IMR-90 (cell line): Measurements from ENCODE around the gene CLDN18. TPM values are rescaled to one million over a fixed set of nuclear protein-coding genes. Genes with fewer than 3 reads are reported as not detected.

Experiments used
- ATAC-seq: fragments of 200-7000 bp; cut with Tn5 transposase; 2 replicates; pipeline ENCODE4 v1.9.1; 2020; ENCODE audit warnings: low read depth, mild to moderate bottlenecking, moderate library complexity
- BruUV-seq: library from RNA; stranded (reverse); fragments of 400-500 nt; replicated peaks from 2 replicates; lab custom pipeline; 2021; lab: Mats Ljungman, UMichigan
- CTCF ChIA-PET: fragments of 300-600 bp; formaldehyde crosslinking; extraction: SDS; loops from one replicate; lab custom pipeline; 2021; ENCODE audit warnings: antibody characterized with exemption; lab: Yijun Ruan, JAX
- POLR2A ChIA-PET: fragments of 300-600 bp; sonication (Branson Sonifier 250); formaldehyde crosslinking; loops from one replicate; lab custom pipeline; 2022; ENCODE audit warnings: antibody characterized with exemption; ENCODE audit not compliant: unreplicated experiment; lab: Charles Lee
- DNase-seq: peaks from one replicate; pipeline ENCODE4 v3.0.0; 2013
- H2AFZ ChIP-seq: replicated peaks from 2 replicates; pipeline ENCODE3; 2013; ENCODE audit warnings: low read length, mild to moderate bottlenecking; ENCODE audit not compliant: poor library complexity
- H2AK5ac ChIP-seq: 2 replicates; pipeline ENCODE4 v1.6.1; 2013; ENCODE audit warnings: low read depth, low read length, inconsistent platforms
- H2AK9ac ChIP-seq: replicated peaks from 2 replicates; pipeline ENCODE3; 2013; ENCODE audit warnings: mild to moderate bottlenecking, low read depth, low read length, moderate library complexity; ENCODE audit not compliant: poor library complexity
- H2BK120ac ChIP-seq: 2 replicates; pipeline ENCODE4 v1.6.1; 2013; ENCODE audit warnings: low read depth, low read length, inconsistent platforms
- H2BK15ac ChIP-seq: 3 replicates; pipeline ENCODE4 v1.6.1; 2013; ENCODE audit warnings: low read depth, low read length, inconsistent platforms
- H2BK20ac ChIP-seq: 2 replicates; pipeline ENCODE4 v1.6.1; 2013; ENCODE audit warnings: low read depth, mild to moderate bottlenecking, inconsistent platforms, low read length, moderate library complexity
- H2BK5ac ChIP-seq: 2 replicates; pipeline ENCODE4 v1.6.1; 2013; ENCODE audit warnings: mild to moderate bottlenecking, low read depth, low read length, inconsistent platforms; ENCODE audit not compliant: poor library complexity, severe bottlenecking
- H3K14ac ChIP-seq: replicated peaks from 2 replicates; pipeline ENCODE4 v1.6.1; 2013; ENCODE audit warnings: low read depth, low read length, inconsistent platforms
- H3K18ac ChIP-seq: 2 replicates; pipeline ENCODE4 v1.6.1; 2013; ENCODE audit warnings: low read depth, low read length, control low read depth
- H3K23ac ChIP-seq: 2 replicates; pipeline ENCODE4 v1.6.1; 2013; ENCODE audit warnings: low read depth, low read length, inconsistent platforms
- H3K27ac ChIP-seq: 2 replicates; pipeline ENCODE4 v1.5.1; 2013; ENCODE audit warnings: mild to moderate bottlenecking, control low read depth, low read length; ENCODE audit not compliant: insufficient read depth
- H3K27me3 ChIP-seq: 2 replicates; pipeline ENCODE4 v1.6.1; 2013; ENCODE audit warnings: low read length; ENCODE audit not compliant: control insufficient read depth, insufficient read depth
- H3K36me3 ChIP-seq: 2 replicates; pipeline ENCODE4 v1.6.1; 2013; ENCODE audit warnings: low read length, mixed read lengths; ENCODE audit not compliant: control insufficient read depth, insufficient read depth
- H3K4ac ChIP-seq: 2 replicates; pipeline ENCODE4 v1.6.1; 2013; ENCODE audit warnings: low read depth, low read length, inconsistent platforms
- H3K4me1 ChIP-seq: 2 replicates; pipeline ENCODE4 v1.6.1; 2013; ENCODE audit warnings: low read length, mixed read lengths; ENCODE audit not compliant: control insufficient read depth, insufficient read depth
- H3K4me2 ChIP-seq: 2 replicates; pipeline ENCODE4 v1.6.1; 2013; ENCODE audit warnings: low read depth, mild to moderate bottlenecking, control low read depth, low read length, moderate library complexity
- H3K4me3 ChIP-seq: 2 replicates; pipeline ENCODE4 v1.5.1; 2013; ENCODE audit warnings: low read depth, mild to moderate bottlenecking, control low read depth, low read length, moderate library complexity; ENCODE audit not compliant: insufficient read depth
- H3K56ac ChIP-seq: 2 replicates; pipeline ENCODE4 v1.6.1; 2013; ENCODE audit warnings: low read length, inconsistent platforms; ENCODE audit not compliant: insufficient read depth; ENCODE audit errors: extremely low read depth
- H3K79me1 ChIP-seq, 2 experiments: 2 replicates each; pipeline ENCODE4 v1.6.1; 2013; ENCODE audit warnings: low read length in 2 of 2, inconsistent platforms in 1 of 2, low read depth in 1 of 2
- H3K9ac ChIP-seq: 2 replicates; pipeline ENCODE4 v1.6.1; 2013; ENCODE audit warnings: low read depth, low read length, control low read depth
- H3K9me1 ChIP-seq: 2 replicates; pipeline ENCODE4 v1.6.1; 2013; ENCODE audit warnings: low read length, inconsistent platforms; ENCODE audit not compliant: insufficient read depth
- H3K9me3 ChIP-seq: 2 replicates; pipeline ENCODE4 v1.6.1; 2013; ENCODE audit warnings: low read length; ENCODE audit not compliant: control insufficient read depth, insufficient read depth
- H4K20me1 ChIP-seq: 2 replicates; pipeline ENCODE4 v1.6.1; 2013; ENCODE audit warnings: low read length, inconsistent platforms; ENCODE audit not compliant: insufficient read depth
- H4K5ac ChIP-seq: 2 replicates; pipeline ENCODE4 v1.6.1; 2013; ENCODE audit warnings: mild to moderate bottlenecking, low read depth, low read length, control low read depth
- H4K8ac ChIP-seq, 2 experiments: 2 replicates each; pipeline ENCODE4 v1.6.1; 2013; ENCODE audit warnings: low read depth in 2 of 2, low read length in 2 of 2, control low read depth in 1 of 2, inconsistent platforms in 1 of 2
- H4K91ac ChIP-seq: 2 replicates; pipeline ENCODE4 v1.6.1; 2013; ENCODE audit warnings: low read depth, low read length, inconsistent platforms; ENCODE audit not compliant: insufficient read depth
- CHD1 ChIP-seq: IDR thresholded peaks from 2 replicates; pipeline ENCODE4 v1.6.1; 2012; ENCODE audit warnings: low read depth, low read length, improper control_type of control experiment
- FOS ChIP-seq: fragments of 150-350 bp; IDR thresholded peaks from 2 replicates; pipeline ENCODE4 v1.6.1; 2016; ENCODE audit warnings: low read depth, low read length
- MAFK ChIP-seq: IDR thresholded peaks from 2 replicates; pipeline ENCODE4 v1.6.1; 2012; ENCODE audit warnings: low read depth, low read length, improper control_type of control experiment
- MAZ ChIP-seq: IDR thresholded peaks from 2 replicates; pipeline ENCODE4 v1.6.1; 2012; ENCODE audit warnings: low read depth, mild to moderate bottlenecking, low read length, improper control_type of control experiment, moderate library complexity, borderline replicate concordance
- MXI1 ChIP-seq: IDR thresholded peaks from 2 replicates; pipeline ENCODE4 v1.6.1; 2012; ENCODE audit warnings: low read depth, mild to moderate bottlenecking, low read length, moderate library complexity, borderline replicate concordance
- NFE2L2 ChIP-seq: fragments of 150-350 bp; IDR thresholded peaks from 2 replicates; pipeline ENCODE4 v1.6.1; 2016; ENCODE audit warnings: low read depth, mild to moderate bottlenecking, low read length
- POLR2A ChIP-seq: IDR thresholded peaks from 2 replicates; pipeline ENCODE4 v1.6.1; 2012; ENCODE audit warnings: mild to moderate bottlenecking, low read depth, low read length
- RAD21 ChIP-seq: IDR thresholded peaks from 2 replicates; pipeline ENCODE4 v1.6.1; 2012; ENCODE audit warnings: low read length, improper control_type of control experiment
- RFX5 ChIP-seq: IDR thresholded peaks from 2 replicates; pipeline ENCODE4 v1.8.0; 2012; ENCODE audit warnings: low read depth, mild to moderate bottlenecking, low read length, moderate library complexity
- SMC3 ChIP-seq: fragments of 150-350 bp; IDR thresholded peaks from 2 replicates; pipeline ENCODE4 v1.6.1; 2016; ENCODE audit warnings: low read depth, mild to moderate bottlenecking, antibody characterized with exemption, low read length, moderate library complexity
- USF2 ChIP-seq: fragments of 150-350 bp; IDR thresholded peaks from 2 replicates; pipeline ENCODE4 v1.6.1; 2017; ENCODE audit warnings: mild to moderate bottlenecking, antibody characterized with exemption, low read length, low read depth
- WGBS, 2 experiments: methylation state at CpG; one replicate each; pipeline versions ENCODE4 v1.1.5 to v1.1.7; 2013; ENCODE audit warnings: missing lambda C conversion rate in 2 of 2; ENCODE audit not compliant: insufficient read length in 1 of 2; ENCODE audit errors: extremely low coverage in 2 of 2; 5-methylcytosine and 5-hydroxymethylcytosine counted together
- dilution Hi-C: fragments of 300-500 bp; cut with HindIII; formaldehyde crosslinking; loops from one replicate; pipeline ENCODE4 v1.14.3; 2018; ENCODE audit warnings: low sequenced_read_pairs; ENCODE audit not compliant: unreplicated experiment
- in situ Hi-C: fragments of 300-500 bp; cut with MboI; formaldehyde crosslinking; loops from 3 replicates; pipeline ENCODE4 v1.14.3; 2019; ENCODE audit warnings: low sequenced_read_pairs, inconsistent platforms, mixed read lengths
- intact Hi-C: fragments of 100-400 bp; cut with micrococcal nuclease; formaldehyde crosslinking; loops from 2 replicates; pipeline ENCODE4 v1.10.0; 2022
- polyA plus RNA-seq, 3 experiments: library from polyadenylated mRNA; depleted of rRNA; stranded (reverse); fragments of >200 nt; gene quantifications; 2 replicates each; pipeline ENCODE4 v1.2.3, GENCODE V29; 2012; ENCODE audit warnings: low replicate concordance in 1 of 3
- total RNA-seq: library from RNA; depleted of rRNA; stranded (reverse); fragments of >200 nt; gene quantifications from 2 replicates; pipeline ENCODE4 v1.2.3, GENCODE V29; 2012

Gene CLDN18
- total and polyA plus RNA-seq, 2 of the 4 experiments (the other 2 are of a cell fraction), result not detected

GRCh38 chr3:137963463-137963862 is 46.5 kb upstream of the CLDN18 start:
- ATAC-seq, result no peak
- H3K9me3 ChIP-seq, result no peaks in the 10 kb centered on the region
- H3K9ac ChIP-seq, result no peak overlapping the region
- no peak overlapping the region for H2AK5ac ChIP-seq
- CTCF ChIA-PET, result no interaction called here
- H2AK9ac ChIP-seq, result no peak overlapping the region
- no peak overlapping the region for H2BK5ac ChIP-seq
- no peak overlapping the region for H3K56ac ChIP-seq
- H2BK120ac ChIP-seq, result no peak overlapping the region
- 0 out of 2 replicates have a peak, but pooled peaks cover 4% of the 10 kb centered on the region for H3K27me3 ChIP-seq
- POLR2A ChIA-PET, result no interaction called here
- in situ Hi-C loops, result no loop called here
- H3K14ac ChIP-seq, result no peak overlapping the region
- no peak overlapping the region for H4K8ac ChIP-seq
- no peak overlapping the region for H4K91ac ChIP-seq
- no peaks in the 10 kb centered on the region for H3K36me3 ChIP-seq
- dilution Hi-C loops, result no loop called here
- H2BK15ac ChIP-seq, result no peak overlapping the region
- H3K4ac ChIP-seq, result no peak overlapping the region
- no peak overlapping the region for H3K23ac ChIP-seq
- intact Hi-C loops, result no loop called here
- H4K5ac ChIP-seq, result no peak overlapping the region
- H2AFZ ChIP-seq, result no peak overlapping the region
- H3K79me1 ChIP-seq, result no peaks in the 10 kb centered on the region
- DNase-seq, result no peak
- no peak overlapping the region for H3K4me3 ChIP-seq
- H3K4me2 ChIP-seq, result no peak overlapping the region
- no peaks in the 10 kb centered on the region for H3K4me1 ChIP-seq
- H3K27ac ChIP-seq, result no peak overlapping the region
- H4K20me1 ChIP-seq, result no peaks in the 10 kb centered on the region
- no peak for TF ChIP-seq RFX5
- TF ChIP-seq SMC3, result no peak
- no peak for TF ChIP-seq CHD1
- no peak for TF ChIP-seq FOS
- TF ChIP-seq MAFK, result no peak
- TF ChIP-seq MAZ, result no peak
- no peak for TF ChIP-seq MXI1
- no peak for TF ChIP-seq RAD21
- no peak for TF ChIP-seq USF2
- no peak for TF ChIP-seq POLR2A
- TF ChIP-seq NFE2L2, result no peak
- BruUV-seq, result no TSS peak
- H3K18ac ChIP-seq, result no peak overlapping the region
- no peaks in the 10 kb centered on the region for H3K9me1 ChIP-seq
- H2BK20ac ChIP-seq, result no peak overlapping the region
- WGBS, 2 experiments, result no CpG with 5 or more reads among the region's 4 CpGs
